ENCODE measurements around the gene KRTAP3-3.

DNA sequence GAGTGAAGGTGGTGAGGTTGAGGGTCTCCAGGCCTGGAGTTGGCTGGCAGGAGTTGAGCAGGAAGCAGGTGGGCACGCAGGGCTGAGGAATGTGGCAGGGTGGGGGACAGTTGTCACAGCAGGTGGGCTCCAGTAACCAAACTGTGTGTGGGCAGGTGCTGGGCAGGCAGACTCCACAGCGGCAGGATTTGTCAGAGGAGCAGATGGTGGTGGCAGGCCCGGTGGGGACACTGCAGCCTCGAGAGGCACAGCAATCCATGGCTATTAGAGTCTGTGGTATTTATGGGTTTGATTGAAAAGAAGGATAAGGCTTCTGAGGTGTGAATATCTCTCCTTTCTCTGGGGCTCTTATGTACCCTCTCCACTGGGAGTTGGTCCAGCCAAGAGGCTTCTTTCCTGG, at the start of gene KRTAP3-3:
- TF ChIP-seq, protein P1, sequence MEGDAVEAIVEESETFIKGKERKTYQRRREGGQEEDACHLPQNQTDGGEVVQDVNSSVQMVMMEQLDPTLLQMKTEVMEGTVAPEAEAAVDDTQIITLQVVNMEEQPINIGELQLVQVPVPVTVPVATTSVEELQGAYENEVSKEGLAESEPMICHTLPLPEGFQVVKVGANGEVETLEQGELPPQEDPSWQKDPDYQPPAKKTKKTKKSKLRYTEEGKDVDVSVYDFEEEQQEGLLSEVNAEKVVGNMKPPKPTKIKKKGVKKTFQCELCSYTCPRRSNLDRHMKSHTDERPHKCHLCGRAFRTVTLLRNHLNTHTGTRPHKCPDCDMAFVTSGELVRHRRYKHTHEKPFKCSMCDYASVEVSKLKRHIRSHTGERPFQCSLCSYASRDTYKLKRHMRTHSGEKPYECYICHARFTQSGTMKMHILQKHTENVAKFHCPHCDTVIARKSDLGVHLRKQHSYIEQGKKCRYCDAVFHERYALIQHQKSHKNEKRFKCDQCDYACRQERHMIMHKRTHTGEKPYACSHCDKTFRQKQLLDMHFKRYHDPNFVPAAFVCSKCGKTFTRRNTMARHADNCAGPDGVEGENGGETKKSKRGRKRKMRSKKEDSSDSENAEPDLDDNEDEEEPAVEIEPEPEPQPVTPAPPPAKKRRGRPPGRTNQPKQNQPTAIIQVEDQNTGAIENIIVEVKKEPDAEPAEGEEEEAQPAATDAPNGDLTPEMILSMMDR (IDR thresholded peaks at IDR 0.05; ENCODE audit: borderline replicate concordance, extremely low read depth, low read length, poor library complexity, severe bottlenecking) = no peak
- TF ChIP-seq EZH2 (IDR thresholded peaks at IDR 0.05; ENCODE audit: borderline replicate concordance, low read depth, low read length, severe bottlenecking) = no peak
